Measurements from ENCODE around the gene CSTF1. TPM values are rescaled to one million over a fixed set of nuclear protein-coding genes. Genes with fewer than 3 reads are reported as not detected.

The CSTF1 gene
- total RNA-seq, 2 donors from 2014 or later = 16.4 to 22.8 TPM

DNA sequence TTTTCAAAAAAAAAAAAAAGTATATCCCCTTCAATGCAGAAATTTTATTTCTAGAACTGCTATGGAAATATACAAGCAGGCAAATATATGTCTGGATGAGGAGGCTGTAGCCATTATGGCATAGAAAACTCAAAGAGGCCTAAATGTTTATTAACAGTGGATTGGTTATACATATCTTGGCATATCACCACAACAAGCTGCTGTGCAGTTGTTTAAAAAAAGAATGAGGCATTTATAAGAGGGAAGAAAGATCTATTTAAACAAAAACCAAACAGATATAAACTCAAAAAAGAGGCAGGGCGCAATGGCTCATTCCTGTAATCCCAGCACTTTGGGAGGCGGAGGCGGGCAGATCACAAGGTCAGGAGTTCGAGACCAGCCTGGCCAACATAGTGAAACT, 45.8 kb downstream of the CSTF1 start:
- Histone ChIP-seq H3K4me1 (no peaks in the 10 kb centered on the region), H3K27ac (no peak overlapping the region)

DNA sequence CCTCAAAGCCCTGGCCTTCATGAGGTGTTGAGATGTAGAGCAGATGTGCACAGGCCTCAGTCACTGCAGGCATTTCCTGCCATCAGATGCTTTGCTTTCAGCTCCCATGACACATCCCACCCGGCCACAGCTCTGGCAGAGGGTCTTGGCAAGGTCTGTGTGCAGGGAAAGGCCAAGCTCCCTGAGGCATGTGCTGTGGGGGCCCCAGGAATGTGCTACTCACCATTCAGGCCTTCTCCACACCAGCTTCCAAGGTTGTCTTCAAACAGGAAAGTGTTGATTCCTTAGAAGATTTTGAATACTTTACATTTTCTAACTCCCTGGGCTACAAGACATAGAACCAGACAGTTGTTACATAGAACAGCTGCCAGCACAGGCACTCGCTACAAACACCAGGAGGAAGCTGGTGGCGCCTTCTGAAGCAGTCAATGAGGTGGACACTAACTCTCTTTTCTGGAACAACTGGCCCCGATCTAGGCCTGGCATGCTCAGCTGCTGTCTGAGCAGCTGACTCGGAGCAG, 47.4 kb downstream of the CSTF1 start:
- H3K27ac ChIP-seq = no peak overlapping the region
- no peaks in the 10 kb centered on the region for H3K27me3 ChIP-seq
- H3K4me3 ChIP-seq = no peak overlapping the region
- no peaks in the 10 kb centered on the region for H3K36me3 ChIP-seq
- no peaks in the 10 kb centered on the region for H3K9me3 ChIP-seq
- DNase-seq (ENCODE audit: low spot score) = peak; percentile 73
- peaks cover 0 to 7% of the 10 kb centered on the region in 2 donors for H3K4me1 ChIP-seq
- TF ChIP-seq, protein P1, sequence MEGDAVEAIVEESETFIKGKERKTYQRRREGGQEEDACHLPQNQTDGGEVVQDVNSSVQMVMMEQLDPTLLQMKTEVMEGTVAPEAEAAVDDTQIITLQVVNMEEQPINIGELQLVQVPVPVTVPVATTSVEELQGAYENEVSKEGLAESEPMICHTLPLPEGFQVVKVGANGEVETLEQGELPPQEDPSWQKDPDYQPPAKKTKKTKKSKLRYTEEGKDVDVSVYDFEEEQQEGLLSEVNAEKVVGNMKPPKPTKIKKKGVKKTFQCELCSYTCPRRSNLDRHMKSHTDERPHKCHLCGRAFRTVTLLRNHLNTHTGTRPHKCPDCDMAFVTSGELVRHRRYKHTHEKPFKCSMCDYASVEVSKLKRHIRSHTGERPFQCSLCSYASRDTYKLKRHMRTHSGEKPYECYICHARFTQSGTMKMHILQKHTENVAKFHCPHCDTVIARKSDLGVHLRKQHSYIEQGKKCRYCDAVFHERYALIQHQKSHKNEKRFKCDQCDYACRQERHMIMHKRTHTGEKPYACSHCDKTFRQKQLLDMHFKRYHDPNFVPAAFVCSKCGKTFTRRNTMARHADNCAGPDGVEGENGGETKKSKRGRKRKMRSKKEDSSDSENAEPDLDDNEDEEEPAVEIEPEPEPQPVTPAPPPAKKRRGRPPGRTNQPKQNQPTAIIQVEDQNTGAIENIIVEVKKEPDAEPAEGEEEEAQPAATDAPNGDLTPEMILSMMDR (IDR thresholded peaks at IDR 0.05) = no peak

More for the DNA sequence above, 45.8 kb downstream of the CSTF1 start:
- TF ChIP-seq, protein P1 (IDR thresholded peaks at IDR 0.05) = no peak
- no peak for DNase-seq (ENCODE audit: low spot score)
- Histone ChIP-seq H3K36me3 (no peaks in the 10 kb centered on the region), H3K4me3 (no peak overlapping the region), H3K27me3 (no peaks in the 10 kb centered on the region), H3K9me3 (no peaks in the 10 kb centered on the region)

DNA sequence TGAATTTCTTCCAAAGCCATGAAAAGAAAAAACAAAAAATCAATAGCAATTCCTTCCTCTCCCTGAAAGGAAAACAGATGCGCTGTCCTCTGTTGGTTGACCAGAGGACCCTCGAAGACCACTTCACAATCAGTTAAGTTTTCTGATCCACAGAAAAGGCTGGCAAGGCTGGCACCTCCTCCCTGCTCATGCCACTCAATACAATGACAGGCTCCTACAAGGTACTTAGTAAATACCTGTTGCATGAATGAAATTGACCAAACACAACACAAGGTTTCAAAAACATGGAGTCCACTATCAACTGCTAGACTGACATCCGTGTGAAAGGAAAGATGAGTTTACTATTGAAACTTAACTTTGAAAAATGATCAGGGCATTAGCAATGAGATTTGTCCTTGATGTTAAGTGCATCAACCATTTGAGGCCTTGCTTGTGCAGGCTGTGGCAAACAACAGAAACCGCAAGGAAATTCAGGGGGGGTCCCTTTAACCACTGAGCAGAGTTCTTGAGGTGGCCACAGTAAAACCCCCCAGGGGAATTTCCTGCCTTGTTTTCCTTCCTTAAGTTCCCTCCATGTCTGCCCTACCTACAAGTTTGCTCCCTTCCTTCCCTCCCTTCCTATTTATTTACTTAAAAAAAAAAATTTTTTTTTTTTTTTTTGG, 48.0 kb downstream of the CSTF1 start:
- Histone ChIP-seq H3K4me1 (peaks cover 0 to 7% of the 10 kb centered on the region in 2 donors), H3K4me3 (no peak overlapping the region), H3K27ac (no peak overlapping the region), H3K36me3 (no peaks in the 10 kb centered on the region), H3K9me3 (no peaks in the 10 kb centered on the region), H3K27me3 (no peaks in the 10 kb centered on the region)
- no peak for DNase-seq (ENCODE audit: low spot score)
- TF ChIP-seq, protein P1 (IDR thresholded peaks at IDR 0.05) = no peak

DNA sequence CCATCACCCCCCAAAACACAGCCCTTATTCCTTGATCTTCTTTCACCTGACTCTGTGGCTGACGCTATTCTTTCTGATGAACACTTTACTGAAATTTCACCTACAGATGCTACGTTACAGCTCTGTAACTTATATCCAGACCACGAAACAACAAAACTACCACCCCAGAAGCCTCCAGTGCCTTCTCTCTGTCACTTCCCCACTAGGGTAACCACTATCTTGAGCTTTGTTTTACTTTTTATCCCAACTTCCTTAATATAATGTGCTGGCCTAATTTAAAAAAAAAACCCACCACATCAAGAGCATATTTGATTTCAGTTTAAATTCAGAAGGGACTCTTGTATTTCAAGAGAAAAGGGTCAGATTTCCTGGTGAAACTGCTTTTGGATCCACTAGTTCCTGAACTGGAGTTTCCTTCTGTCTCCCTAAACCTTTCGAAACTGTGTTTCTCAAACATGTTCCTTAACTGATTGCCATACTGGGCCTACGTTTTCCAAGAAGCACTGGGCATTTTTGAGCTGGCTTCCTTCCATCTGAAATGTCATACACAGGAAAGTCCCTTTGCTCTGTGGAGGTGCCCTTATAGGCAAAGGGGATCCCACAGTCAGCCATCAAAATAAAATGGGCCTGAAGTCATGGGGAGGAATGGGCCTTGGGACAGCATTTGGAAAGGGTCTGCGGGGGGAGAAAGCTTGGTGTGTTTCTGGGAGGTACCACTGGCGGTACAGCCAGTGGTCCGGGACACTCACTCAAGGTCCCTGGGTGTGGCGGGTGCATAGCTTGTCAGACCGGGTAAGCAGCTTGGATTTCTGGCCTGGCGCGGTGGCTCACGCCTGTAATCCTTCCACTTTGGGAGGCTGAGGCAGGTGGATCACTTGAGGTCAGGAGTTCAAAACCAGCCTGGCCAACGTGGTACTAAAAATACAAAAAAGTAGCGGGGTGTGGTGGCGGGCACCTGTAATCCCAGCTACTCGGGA, 50.2 kb downstream of the CSTF1 start:
- peaks cover 0 to 7% of the 10 kb centered on the region in 2 donors for H3K4me1 ChIP-seq
- no peak for DNase-seq (ENCODE audit: low spot score)
- no peaks in the 10 kb centered on the region for H3K27me3 ChIP-seq
- no peaks in the 10 kb centered on the region for H3K9me3 ChIP-seq
- no peak overlapping the region for H3K27ac ChIP-seq
- no peaks in the 10 kb centered on the region for H3K36me3 ChIP-seq
- TF ChIP-seq, protein P1 (IDR thresholded peaks at IDR 0.05) = no peak
- H3K4me3 ChIP-seq = no peak overlapping the region

DNA sequence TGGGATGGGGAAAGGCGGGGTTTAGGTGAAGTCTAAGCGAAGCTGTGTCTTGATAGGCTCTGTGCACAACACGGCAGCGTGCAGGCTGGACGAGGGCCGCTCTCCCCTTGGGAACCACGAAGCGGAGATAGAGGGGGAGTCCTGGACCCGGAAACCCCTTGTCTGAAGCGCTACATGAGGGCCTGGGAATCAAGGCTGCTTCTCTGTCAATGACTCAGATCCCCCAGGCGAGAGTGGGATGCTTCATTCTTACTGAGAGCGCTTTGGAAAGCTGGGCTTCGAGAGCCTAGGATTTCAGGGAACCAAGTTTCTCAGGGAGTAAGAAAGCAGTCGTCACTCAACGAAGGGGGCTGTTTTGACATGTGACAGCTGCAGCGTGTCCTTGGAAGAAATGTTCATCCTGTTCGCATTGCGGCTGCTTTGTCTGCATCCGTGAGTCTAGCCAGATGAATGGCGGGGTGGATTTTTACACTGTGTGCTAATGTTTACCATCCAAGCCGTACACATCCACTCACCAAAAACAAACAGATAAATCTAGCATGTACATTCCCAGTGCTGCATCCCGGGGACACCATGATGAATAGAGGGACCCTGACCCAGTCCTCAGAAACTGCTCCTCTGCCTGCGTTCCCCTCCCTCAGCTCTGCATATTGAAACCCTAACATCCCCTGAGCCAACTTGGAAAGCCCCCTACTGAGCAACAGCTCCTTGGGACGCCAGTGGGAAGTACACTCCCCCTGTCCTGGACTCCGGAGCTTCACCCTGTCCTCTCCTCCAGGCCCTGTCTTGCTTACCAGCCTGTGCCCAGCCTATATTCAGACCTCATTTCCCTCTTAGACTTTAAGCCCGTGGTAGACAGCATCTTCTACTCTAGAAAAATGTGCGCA, 51.5 kb downstream of the CSTF1 start:
- Histone ChIP-seq H3K36me3 (no peaks in the 10 kb centered on the region), H3K4me3 (peak overlapping the region in 1 of 2 donors; percentile 9), H3K27me3 (no peaks in the 10 kb centered on the region), H3K9me3 (no peaks in the 10 kb centered on the region), H3K27ac (no peak overlapping the region), H3K4me1 (peaks cover 0 to 7% of the 10 kb centered on the region in 2 donors)
- TF ChIP-seq, protein P1 (IDR thresholded peaks at IDR 0.05) = no peak
- DNase-seq (ENCODE audit: low spot score) = no peak
